Suprapubic skin (tissue), 3 donors: Measurements from ENCODE around the gene TANK.

Experiments used
- EP300 ChIP-seq: sonication (generic); formaldehyde crosslinking; IDR thresholded peaks from one replicate; pipeline ENCODE4 v1.6.1; 2017; ENCODE audit warnings: antibody characterized with exemption
- TF ChIP-seq, protein P1 (sequence below), 2 donors: fragments of 200-600 bp in 1 of 2; fragments of 450-650 bp in 1 of 2; sonication (generic) in 1 of 2; IDR thresholded peaks; one replicate each; pipeline ENCODE4 v1.5.1; 2016 to 2019; ENCODE audit warnings: antibody characterized with exemption in 2 of 2, mild to moderate bottlenecking in 1 of 2, moderate library complexity in 1 of 2

DNA sequence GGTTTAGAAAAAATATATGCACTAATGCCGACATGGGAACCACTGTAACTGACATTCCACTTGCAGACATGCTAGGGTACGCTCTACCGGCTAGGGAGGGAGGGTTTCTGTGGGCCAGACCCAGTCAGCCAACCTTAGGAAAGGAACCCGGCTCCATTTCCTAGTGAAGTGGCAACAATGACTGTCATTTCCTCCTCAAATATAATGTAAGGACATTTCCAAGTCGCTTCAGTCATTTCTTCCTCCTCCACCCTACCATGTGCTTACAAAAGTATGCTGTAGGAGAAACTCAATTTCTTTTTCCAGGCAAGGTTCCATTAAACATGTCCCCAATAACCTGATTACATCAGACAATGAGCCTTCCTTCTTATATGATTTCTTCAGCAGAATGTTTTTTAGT is 83.7 kb downstream of the TANK start:
- TF ChIP-seq, protein P1, sequence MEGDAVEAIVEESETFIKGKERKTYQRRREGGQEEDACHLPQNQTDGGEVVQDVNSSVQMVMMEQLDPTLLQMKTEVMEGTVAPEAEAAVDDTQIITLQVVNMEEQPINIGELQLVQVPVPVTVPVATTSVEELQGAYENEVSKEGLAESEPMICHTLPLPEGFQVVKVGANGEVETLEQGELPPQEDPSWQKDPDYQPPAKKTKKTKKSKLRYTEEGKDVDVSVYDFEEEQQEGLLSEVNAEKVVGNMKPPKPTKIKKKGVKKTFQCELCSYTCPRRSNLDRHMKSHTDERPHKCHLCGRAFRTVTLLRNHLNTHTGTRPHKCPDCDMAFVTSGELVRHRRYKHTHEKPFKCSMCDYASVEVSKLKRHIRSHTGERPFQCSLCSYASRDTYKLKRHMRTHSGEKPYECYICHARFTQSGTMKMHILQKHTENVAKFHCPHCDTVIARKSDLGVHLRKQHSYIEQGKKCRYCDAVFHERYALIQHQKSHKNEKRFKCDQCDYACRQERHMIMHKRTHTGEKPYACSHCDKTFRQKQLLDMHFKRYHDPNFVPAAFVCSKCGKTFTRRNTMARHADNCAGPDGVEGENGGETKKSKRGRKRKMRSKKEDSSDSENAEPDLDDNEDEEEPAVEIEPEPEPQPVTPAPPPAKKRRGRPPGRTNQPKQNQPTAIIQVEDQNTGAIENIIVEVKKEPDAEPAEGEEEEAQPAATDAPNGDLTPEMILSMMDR (IDR thresholded peaks at IDR 0.05): no peak
- no peak for TF ChIP-seq EP300
